Activated CD8-positive, alpha-beta memory T cell treated with anti-CD3 and anti-CD28 coated beads, Interleukin-2, amount 50 U/mL, for 1 hour (primary cell): Measurements from ENCODE around the gene POPDC3.

Experiments
- DNase-seq: peaks from one replicate; pipeline ENCODE4 v3.0.0-alpha.2; 2020; ENCODE audit errors: extremely low read depth

POPDC3 gene

DNA sequence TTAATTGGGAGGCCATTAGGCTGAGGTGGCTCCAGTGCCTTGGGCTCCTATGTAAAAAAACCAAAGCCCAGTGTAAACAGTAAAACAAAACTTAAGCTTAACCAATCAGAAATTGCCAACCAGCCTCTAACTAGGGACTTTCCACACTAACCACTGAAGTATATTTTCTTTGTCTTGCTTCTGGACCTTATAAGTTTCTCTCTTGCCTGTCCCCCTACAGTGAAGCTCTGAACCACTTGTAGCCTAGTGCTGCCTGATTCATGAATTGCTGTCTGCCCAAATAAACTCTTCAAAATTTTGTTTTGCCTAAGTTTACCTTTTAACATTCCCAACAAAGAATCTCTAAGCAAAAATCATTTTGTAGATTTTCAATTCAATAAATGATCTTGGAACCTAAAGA is 28.2 kb downstream of the POPDC3 start:
- DNase-seq, result no peak

DNA sequence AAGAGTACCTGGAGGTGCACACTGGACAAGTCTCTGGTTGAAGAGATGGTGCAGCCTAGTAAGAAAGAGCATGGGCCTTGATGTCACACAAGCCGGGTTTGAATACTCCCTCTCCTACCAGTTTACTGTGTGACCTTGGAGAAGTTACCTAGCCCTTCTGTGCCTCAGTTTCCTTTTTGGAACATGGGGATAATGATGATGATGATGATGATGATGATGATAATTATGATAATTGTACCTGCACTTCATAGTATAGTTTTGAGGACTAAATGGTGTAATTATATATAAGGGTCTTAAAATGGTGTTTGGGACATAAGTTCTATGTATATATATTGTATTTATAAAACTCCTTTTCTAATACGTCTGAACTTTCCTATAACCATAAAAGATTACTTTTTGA is 41.7 kb downstream of the POPDC3 start:
- DNase-seq, result no peak

DNA sequence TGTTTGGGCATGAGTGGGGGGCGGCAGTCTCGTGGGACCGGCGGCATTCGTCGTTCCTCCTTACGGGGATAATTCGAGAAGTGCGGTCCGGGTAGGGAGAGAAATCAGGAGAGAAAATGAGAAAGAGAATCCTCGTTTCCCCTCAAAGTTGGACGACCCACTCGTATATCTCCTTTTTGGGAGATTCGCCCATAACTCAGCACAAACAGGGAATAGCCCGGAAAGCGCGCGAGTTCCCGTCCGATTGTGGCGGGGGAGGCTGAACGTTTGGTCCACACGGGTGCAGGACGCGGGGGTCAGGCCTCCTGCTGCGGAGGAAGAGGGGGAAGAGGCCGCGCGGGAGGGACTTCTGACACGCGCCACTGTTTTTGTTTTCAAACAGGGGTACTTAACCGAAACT is 42.4 kb downstream of the POPDC3 start:
- DNase-seq, result no peak

DNA sequence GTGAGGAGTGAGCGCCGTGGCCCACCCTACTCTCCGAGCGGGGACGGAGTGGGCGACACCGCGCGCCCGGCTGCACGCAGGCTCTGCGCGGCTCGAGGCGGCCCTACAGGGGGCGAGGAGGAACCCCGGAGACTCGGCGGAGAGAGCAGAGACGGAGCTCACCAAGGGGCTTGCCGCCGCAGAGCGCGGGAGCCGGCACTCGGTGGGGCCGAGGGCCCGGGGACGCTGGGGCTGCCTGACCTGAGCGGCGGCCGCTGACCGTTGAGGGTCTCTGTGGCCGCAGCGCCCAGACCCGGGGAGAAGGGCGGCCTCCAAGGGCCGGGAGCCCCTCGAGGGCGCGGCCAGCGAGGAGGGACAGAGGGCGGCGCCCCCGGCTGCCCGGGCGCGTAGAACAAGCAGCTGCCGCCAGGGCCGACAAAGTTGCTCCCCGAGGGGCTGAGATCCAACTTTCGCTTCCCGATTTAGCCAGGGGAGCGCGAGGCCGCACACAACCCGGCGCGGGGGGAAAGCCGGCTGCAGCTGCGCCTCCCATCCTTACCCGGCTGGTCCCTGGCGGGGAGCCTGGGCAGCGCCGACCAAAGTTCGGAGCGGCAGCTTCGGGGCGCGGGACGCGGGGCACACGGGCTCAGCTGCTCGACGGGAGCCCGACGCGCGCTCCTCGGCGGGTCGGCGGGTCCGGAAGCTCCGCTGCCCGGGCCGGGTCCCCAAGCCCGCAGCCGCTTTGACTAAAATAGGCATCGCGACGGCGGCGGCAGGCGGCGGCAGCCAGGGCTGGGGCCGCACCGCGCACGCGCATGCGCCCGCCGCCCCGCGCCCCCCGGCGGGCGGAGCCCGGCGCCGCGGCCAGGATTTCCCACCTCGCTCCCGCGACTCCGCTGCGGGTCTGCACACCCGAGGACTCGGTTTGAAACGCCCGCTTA is 43.1 kb downstream of the POPDC3 start:
- no peak for DNase-seq

DNA sequence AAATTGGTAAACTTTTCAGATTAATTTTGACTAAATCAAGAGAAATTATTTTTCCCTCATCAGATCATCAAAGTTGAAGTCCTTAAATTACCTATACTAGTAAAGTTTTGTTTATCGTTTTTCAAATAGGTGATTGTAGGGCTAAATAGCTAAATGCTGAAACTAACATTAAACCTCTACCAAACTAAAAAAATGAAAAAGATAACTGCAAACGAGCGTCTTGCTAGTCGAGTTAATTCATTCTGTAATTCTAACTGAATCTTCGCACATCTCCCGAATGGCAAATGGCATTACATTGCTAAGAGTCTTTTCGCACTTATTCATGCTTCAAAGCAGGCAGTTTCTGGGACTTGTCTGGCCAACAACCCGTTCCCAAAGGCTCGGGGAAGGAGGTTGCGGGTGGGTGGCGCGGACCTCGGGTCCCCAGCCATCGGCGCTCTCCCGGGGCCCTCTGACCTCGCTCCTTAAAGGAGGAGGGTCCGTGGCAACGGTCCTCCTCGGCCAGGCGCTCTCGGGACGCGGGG is 43.8 kb downstream of the POPDC3 start:
- DNase-seq, result no peak

DNA sequence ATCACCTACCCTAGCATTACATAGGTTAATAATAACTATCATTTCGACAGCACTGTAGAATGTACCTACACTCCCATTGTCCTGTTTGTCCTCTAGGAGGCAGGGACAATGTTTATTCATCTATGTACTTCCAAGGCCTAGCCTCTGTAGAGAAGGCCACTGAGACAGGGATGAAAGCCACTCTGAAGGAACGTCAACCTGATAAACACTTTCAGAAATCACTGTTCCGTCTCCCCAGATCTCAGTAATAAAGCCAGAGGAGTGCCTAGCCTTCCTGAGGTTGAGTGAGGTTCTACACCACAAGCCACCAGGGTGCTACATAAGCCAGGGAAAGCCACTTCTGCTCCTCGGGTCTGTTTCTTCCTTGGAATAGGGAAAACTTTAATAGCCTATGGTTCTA is 44.8 kb downstream of the POPDC3 start:
- no peak for DNase-seq

DNA sequence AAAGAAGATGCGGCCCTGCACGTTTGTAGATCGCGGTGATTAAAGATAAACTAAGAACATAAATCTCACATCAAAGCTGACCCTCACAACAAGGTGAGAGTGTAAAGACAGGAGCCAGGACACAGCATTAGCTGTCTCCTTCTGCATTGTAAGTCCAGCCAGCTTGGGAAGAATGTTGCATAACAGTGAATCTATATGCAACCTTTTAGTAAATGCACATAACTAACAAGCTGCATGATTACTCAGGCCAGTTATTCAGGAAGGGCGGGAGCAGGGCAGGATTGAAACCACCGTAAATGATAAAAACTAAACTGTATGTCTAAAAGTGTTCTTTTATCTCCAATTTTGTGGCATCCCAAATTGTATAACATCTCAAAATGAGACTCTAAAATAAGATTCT is 57.1 kb downstream of the POPDC3 start:
- DNase-seq, result no peak

DNA sequence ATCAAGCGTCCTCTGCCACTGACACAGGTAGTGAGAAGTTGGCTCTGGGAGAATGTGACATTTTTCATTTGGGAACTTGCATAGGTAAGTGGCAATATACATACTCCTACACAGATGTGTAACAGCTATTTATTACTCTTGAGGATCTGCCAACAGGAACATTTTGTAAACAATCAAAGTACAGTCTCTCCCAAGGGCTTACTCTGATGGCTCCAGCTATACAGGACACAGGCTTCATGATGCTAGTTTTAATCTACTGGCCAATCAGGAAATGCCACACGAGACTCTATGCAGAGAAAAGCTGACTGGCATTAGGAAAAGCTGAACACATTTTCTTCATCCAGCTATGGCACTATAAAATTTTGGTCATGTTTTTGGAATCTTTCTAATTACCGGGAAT is 57.8 kb downstream of the POPDC3 start:
- DNase-seq, result no peak

DNA sequence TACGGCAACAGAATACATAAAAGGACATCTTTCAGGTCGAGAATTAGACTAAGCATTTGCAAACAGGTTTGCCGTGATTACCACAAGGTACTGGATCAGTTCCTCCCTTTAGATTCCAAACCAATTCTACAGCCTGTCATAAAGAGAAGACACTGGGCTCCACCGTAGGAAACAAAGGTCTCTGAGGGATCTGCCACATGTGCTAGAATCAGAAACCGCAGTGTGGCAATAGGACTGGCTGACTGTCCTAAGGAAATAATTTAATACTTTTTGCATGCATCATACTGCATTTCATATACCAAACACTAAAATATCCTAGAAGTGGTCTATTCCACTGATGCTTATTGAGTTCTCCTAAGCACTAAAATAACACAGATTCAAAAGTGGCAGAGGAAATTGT is 59.2 kb downstream of the POPDC3 start:
- DNase-seq, result no peak

DNA sequence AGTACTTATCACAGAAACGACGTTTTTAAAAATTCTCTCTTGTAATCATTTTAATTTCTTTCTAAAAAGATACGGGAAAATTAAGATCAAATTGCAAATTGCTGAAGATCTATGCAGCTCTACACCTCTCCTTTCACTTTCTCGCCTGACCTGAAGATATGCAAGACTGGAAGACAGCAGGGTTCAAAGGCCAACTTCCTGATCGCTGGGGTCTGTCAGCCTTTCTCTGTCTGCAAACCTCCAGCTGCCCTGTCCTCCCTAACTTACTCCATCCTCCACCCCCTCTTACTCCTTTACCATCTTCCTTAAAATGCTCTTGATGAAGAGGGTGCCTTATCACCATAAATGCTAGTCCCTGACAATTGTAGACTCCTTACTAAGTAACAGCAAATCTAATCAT is 63.7 kb downstream of the POPDC3 start:
- DNase-seq, result no peak

DNA sequence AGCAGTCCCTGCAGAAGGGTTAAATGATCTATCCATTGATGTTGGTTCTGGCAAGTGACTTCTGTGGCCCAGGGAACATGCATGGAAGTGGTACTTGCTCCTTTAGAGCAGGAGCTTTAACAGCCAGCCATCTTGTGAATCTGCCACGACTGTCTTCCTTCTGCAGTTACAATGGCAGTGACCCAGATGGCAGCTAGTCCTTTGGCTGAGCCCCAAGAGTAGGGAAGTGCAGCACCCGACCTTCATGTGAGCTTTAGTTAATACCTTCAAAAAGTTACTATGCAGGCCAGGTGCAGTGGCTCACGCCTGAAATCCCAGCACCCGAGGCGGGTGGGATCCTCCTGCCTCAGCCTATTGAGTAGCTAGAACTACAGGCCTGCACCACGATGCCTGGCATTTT is 66.4 kb downstream of the POPDC3 start:
- no peak for DNase-seq

DNA sequence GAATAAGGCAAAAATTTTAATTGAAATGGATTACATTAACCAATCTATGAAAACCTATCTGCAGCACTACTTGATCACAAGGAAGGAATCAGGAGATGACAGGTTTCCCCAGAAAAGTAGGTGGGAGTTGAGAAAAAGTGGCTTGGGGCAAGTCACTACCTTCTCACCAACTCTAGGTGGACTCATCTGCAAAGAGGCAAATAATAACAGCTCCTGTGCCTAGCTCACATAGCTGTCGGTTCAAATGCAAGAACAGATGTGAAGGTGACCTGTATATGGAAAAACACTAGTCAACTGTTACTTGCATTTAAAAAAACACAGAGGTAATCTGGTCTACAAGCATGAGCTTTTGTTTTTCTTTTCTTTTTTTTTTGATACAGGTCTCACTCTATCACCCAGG is 67.2 kb downstream of the POPDC3 start:
- DNase-seq, result no peak

DNA sequence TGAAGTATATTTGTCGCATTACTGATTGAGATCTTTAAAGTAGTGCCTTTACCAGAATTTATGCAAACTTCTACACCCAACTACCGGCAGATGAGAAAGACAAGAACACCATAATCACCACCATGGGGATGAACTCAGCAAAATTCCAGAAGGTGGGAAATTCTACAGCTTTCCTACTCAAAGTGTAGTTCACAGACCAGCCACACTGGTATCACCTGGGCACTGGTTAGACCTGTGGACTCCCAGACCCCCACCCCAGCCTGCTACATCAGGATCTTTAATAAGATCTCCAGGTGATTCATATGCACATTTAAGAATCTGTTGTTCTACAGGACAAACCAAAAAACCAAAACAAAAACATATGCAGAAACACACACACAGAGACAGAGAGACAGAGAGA is 67.9 kb downstream of the POPDC3 start:
- no peak for DNase-seq

DNA sequence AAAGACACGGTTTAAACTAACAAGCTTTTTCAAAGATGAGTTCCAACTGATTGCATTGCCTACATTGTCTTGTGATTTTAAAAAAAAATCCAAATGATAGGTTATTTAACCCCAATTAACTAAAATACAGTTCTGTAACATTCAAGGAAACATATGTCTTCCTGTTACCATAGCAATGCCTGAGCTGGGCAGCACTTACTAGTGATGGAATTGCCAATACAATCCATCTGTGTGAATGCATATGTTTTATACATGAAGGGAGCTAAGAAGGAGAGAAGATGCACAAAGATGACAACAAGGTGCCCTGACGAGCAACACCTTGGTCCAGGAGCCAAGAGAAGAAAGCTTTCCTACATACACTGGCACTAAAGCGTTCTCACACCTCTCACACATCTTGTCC is 68.7 kb downstream of the POPDC3 start:
- DNase-seq, result no peak

DNA sequence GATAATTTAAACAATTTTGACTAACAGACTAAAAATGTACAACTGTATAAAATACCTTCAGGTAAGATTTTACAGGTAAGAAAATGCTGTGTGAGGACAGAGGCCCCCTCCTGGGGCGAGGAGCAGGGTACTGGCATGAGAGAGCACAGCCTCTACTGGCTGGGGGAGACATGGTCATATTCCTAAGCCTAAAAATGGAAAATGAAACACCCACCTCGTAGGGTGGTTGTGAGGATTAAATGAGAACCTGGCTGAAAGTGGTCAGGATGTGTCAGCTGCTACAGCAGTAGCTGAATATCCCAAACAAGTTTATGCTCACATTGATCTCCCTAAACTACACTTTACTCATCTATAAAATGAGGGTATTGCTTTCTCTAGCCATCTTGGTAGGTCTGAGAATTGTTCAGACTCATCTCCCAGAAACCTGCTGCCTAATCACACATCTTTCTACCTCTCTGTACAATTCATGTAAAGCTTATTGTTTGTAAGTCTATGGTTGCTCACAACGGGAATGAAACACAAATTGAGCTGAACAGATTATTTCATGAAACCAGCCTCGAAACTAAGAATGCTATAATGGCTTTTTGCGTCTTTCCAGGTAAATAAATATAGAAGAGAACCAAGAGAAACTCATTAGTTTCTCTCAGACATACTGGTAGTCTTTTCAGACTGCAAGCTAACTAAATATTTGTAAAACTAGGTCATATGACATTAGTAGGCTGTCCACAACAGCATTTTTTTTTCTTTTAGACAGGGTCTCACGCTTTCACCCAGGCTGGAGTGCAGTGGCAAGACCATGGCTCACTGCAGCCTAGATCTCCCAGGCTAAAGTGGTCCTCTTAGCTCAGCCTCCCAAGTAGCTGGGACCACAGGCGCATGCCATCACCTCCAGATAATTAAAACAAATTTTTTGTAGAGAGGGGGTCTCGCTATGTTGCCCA is 69.6 kb downstream of the POPDC3 start:
- no peak for DNase-seq

DNA sequence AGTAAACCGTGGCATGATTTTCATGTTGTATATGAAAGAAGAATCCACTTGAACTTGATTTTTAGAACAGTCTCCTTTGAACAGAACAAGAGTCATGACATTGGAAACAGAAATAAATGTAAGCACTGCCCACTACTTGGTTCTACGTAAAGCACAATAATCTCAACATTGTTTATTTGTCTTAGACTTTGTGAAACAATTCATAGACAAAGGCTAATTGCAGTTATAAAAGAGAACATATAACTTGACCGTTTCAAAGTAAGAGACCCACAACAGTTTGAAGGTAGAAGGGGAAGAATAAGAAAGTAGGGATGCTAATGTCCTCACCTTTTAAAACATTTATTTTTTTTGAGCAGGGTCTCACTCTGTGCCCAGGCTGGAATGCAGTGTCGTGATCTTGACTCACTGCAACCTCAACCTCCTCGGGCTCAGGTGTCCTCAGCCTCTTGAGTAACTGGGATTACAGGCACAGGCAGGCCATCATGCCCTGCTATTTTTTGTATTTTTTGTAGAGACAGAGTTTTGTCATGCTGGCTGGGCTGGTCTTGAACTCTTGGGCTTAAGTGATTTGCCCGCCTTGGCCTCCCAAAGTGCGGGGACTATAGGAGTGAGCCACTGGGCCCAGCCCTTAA is 71.1 kb downstream of the POPDC3 start:
- no peak for DNase-seq
